H1 (cell line): ENCODE data around the gene LGALS4. TPM values are rescaled to one million over a fixed set of nuclear protein-coding genes. Genes with fewer than 3 reads are reported as not detected.

Experiments used
- polyA plus RNA-seq, 7 experiments: library from polyadenylated mRNA; depleted of rRNA in 3 of 7; stranded (reverse) in 5 of 7; unstranded in 2 of 7; fragments of >200 nt in 5 of 7; fragments of 200-250 nt in 2 of 7; gene quantifications; 1 replicate in 5 of 7; 2 replicates in 1 of 7; 4 replicates in 1 of 7; pipeline versions ENCODE4 v1.2.1 to v1.2.3, GENCODE V29; 2011 to 2013; ENCODE audit warnings: missing spikeins in 2 of 7, mixed read lengths in 2 of 7
- total RNA-seq: library from RNA; stranded (reverse); fragmentation: NEBNext Ultra II Directional; extraction: Animal tissue kit (Norgen Biotek cat#: 25700); gene quantifications from 2 replicates; pipeline ENCODE4 v1.2.1, GENCODE V29; 2021
- TF ChIP-seq, protein P1 (sequence below): fragments of 300-600 bp; sonication (generic); IDR thresholded peaks from 2 replicates; pipeline ENCODE4 v1.7.1; 2012; ENCODE audit warnings: low read length, moderate library complexity, mild to moderate bottlenecking, inconsistent platforms; ENCODE audit not compliant: insufficient replicate concordance

The LGALS4 gene
- total and polyA plus RNA-seq, 2 of the 8 experiments (the other 6 are each of a cell fraction or from before 2014, with no cell fraction given), result 0.32 to 0.37 TPM

DNA sequence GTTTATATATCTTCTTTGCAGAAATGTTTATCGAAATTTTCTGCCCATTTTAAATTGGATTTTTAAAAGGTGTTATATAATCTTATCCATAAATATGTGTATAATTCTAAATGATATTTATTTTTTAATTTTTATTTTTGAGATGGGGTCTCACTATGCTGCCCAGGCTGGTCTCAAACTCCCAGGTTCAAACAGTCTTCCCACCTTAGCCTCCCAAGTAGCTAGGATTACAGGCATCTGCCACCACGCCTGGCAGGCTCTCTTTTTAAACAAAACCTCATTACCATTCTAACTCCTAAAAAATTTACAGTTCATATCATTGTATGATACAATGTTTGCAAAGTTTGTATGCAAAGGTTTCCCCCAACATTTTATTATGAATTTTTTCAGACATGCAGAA, 16.6 kb downstream of the LGALS4 start (continued):
- TF ChIP-seq, protein P1, sequence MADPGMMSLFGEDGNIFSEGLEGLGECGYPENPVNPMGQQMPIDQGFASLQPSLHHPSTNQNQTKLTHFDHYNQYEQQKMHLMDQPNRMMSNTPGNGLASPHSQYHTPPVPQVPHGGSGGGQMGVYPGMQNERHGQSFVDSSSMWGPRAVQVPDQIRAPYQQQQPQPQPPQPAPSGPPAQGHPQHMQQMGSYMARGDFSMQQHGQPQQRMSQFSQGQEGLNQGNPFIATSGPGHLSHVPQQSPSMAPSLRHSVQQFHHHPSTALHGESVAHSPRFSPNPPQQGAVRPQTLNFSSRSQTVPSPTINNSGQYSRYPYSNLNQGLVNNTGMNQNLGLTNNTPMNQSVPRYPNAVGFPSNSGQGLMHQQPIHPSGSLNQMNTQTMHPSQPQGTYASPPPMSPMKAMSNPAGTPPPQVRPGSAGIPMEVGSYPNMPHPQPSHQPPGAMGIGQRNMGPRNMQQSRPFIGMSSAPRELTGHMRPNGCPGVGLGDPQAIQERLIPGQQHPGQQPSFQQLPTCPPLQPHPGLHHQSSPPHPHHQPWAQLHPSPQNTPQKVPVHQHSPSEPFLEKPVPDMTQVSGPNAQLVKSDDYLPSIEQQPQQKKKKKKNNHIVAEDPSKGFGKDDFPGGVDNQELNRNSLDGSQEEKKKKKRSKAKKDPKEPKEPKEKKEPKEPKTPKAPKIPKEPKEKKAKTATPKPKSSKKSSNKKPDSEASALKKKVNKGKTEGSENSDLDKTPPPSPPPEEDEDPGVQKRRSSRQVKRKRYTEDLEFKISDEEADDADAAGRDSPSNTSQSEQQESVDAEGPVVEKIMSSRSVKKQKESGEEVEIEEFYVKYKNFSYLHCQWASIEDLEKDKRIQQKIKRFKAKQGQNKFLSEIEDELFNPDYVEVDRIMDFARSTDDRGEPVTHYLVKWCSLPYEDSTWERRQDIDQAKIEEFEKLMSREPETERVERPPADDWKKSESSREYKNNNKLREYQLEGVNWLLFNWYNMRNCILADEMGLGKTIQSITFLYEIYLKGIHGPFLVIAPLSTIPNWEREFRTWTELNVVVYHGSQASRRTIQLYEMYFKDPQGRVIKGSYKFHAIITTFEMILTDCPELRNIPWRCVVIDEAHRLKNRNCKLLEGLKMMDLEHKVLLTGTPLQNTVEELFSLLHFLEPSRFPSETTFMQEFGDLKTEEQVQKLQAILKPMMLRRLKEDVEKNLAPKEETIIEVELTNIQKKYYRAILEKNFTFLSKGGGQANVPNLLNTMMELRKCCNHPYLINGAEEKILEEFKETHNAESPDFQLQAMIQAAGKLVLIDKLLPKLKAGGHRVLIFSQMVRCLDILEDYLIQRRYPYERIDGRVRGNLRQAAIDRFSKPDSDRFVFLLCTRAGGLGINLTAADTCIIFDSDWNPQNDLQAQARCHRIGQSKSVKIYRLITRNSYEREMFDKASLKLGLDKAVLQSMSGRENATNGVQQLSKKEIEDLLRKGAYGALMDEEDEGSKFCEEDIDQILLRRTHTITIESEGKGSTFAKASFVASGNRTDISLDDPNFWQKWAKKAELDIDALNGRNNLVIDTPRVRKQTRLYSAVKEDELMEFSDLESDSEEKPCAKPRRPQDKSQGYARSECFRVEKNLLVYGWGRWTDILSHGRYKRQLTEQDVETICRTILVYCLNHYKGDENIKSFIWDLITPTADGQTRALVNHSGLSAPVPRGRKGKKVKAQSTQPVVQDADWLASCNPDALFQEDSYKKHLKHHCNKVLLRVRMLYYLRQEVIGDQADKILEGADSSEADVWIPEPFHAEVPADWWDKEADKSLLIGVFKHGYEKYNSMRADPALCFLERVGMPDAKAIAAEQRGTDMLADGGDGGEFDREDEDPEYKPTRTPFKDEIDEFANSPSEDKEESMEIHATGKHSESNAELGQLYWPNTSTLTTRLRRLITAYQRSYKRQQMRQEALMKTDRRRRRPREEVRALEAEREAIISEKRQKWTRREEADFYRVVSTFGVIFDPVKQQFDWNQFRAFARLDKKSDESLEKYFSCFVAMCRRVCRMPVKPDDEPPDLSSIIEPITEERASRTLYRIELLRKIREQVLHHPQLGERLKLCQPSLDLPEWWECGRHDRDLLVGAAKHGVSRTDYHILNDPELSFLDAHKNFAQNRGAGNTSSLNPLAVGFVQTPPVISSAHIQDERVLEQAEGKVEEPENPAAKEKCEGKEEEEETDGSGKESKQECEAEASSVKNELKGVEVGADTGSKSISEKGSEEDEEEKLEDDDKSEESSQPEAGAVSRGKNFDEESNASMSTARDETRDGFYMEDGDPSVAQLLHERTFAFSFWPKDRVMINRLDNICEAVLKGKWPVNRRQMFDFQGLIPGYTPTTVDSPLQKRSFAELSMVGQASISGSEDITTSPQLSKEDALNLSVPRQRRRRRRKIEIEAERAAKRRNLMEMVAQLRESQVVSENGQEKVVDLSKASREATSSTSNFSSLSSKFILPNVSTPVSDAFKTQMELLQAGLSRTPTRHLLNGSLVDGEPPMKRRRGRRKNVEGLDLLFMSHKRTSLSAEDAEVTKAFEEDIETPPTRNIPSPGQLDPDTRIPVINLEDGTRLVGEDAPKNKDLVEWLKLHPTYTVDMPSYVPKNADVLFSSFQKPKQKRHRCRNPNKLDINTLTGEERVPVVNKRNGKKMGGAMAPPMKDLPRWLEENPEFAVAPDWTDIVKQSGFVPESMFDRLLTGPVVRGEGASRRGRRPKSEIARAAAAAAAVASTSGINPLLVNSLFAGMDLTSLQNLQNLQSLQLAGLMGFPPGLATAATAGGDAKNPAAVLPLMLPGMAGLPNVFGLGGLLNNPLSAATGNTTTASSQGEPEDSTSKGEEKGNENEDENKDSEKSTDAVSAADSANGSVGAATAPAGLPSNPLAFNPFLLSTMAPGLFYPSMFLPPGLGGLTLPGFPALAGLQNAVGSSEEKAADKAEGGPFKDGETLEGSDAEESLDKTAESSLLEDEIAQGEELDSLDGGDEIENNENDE, result no peak
